GM20431 (cell line): ENCODE data around the gene ANTXR1.

ENCODE experiments used
- in situ Hi-C: fragments of 300-500 bp; cut with MseI, MboI; formaldehyde crosslinking; loops from one replicate; pipeline ENCODE4 v1.15.0; 2020; ENCODE audit warnings: low sequenced_read_pairs; ENCODE audit not compliant: unreplicated experiment

ANTXR1 gene

GRCh38 chr2:69030800-69031428 lies 17.9 kb downstream of the ANTXR1 start:
- in situ Hi-C loops: no loop called here

DNA sequence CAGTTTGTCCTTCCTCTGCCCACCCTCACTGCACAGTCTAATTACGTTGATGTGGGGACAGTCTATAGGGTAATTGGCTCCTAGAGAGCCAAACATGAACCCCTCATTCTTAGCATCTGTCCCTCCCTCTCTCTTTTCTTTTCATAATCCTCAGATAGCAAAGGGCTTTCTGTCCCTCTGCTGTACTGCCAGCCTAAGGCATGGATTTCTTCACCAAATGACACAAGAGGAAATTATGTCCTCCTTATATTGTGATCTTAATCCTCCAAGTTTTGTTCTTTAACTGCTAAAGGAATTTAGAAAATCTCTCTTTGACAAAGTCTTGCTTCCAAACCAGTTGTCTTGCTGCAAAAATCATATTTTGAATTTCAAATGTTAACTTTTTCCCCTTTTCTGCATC lies 18.5 kb downstream of the ANTXR1 start:
- in situ Hi-C loops: no loop called here

DNA sequence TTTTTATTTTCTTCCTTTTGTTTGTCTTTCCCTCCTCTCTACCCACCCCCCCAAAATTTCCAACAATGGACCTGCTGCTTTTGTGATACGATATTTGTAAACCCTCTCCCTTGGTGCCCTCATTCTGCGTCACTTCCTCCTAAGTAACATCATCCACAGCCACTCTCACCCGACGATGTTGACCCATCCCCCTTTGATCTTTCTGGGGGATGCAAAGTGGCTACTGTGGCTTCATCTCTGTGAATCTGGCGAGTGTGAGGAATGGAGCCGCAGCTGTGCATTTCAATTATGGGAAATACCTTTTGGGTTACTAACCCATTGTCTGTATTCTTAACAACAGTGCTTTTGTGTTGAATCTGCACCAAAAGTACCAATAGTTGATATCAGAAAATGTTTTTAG lies 19.4 kb downstream of the ANTXR1 start:
- in situ Hi-C loops: no loop called here

DNA sequence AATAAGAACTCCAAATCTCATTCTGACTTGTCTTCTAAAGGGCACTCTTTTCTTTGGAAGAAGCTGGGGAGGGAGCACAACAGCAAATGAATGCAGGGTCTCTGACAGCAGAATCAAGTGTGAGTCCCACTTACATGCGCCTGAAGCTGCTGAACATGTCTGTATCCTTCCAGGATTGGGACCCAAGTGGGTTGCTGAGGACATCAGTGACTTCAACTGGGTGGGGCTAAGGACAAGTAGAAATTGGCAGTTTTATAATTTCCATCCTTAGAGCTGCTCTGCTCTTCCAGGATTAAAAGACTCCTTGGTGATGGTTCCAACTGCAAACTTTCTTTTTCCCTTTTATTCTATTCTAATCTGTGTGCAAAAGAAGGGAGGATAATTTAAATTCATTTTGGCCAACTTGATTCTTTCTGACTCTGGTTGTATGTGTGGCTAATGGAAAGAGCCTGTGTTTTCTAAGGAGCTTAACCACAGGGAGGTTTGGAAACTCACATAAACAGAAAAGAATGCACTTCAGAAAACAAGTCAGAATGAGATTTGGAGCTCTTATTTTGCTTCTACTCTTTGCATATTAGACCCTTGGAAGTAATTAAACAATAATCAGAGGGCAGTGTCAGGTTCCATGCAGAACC lies 20.6 kb downstream of the ANTXR1 start:
- in situ Hi-C loops: no loop called here

GRCh38 chr2:69034122-69034521 lies 21.1 kb downstream of the ANTXR1 start:
- in situ Hi-C loops: no loop called here

DNA sequence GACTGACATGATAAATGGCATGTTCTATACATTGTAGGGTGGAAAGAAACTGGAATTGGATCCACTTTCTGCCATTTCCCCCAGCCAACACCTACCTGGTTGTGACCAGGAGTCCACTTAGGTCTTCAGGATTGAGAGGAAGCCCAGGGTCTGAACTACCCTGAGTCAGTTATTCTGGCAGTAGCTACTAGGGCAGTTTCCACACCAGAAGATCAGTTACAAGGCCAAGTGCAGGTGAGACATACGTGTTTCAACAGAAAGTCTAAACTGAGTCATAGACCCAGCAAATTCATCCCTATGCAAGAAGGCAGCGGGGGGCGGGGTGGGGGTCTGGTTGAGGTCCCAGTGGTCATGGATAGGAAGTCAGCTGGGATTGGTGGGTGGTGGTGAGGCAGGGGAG lies 21.9 kb downstream of the ANTXR1 start:
- in situ Hi-C loops: no loop called here

DNA sequence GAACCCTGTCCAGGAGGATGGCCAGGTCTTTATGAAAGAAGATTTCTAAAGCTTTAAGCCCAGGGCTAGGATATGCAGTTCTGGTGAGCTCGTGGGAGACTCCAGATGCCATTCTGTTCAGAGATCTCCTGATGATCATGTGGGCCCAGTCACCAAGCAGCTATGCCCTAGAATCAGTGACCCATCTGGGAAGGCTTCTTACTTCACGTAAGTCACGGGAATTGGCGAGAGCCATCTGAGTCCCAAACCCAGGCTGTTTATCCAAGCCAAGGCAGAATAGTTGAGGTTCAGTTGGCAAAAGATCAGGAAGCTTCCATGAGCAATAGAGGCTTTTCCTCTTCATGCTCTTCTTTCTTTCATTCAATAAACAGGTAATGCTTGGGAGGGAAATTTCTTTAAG lies 23.9 kb downstream of the ANTXR1 start:
- in situ Hi-C loops: no loop called here

DNA sequence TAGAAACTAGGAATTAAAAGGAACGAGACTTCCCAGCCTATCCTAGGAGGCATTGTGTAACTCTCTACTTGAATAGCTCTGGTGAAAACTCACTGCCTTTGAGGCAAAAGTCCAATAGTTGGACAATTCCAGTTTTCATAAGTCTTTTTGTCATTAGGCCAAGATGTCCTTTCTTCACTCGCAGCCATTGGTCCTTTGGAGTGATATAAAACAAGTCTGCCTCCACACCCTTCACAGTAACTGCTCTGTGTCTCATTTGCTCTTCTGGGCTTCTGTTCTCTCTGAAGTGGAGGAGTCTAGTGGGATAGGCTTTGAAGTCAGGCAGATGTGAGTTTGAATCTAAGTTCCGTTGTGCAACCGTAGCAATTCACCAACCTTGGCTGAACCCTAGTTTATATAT lies 28.2 kb downstream of the ANTXR1 start:
- in situ Hi-C loops: no loop called here

DNA sequence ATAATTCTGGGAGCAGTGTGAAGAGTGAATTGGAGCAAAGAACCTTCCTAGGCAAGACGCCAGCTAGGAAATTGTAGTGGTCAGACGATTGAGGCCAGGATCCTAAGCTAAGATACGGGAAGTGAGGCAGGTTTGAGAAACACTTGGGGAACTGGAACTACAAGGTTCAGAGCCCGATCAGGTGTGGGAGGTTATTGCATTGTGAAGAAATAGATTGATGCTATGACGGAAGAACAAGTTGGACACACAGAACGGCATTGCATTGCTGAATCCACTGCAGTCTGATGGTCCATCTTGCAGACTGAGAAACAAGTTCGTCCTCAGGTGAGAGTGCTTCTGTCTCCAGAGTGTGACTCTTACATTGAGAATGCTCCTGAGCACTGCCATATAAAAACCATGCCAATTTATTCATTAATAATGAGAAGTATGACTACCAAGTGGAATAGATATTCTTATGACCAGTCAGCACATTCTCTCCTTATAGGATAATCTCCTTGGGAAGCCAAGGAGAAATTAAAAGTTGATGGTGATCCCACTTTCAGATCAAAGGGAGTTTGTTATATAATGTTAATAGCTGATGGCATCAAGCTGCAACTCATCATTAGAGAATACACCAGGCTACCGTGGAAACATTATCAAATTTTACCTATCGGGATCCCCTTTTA lies 30.9 kb downstream of the ANTXR1 start:
- in situ Hi-C loops: no loop called here

DNA sequence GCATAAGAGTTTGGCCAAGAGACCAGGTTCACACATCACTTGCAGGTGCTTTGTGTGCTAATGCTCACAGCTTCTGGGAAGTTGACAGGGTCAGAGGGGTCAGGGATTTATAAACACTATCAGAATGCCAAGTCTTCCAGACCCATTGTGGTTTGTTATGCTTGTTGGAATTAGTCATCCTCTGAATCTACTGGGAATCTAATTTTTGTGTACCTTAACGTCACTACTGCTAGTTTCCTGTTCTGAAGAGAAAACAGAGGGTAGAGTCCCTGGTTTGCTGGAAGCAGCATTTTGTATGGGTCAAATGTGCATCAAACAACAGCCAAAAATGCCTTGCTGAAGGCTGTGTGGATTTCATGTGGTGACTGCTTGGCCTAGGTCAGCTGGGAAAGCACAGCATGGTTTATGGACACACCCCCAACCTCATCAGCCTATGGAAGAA lies 33.3 kb downstream of the ANTXR1 start:
- in situ Hi-C loops: no loop called here

DNA sequence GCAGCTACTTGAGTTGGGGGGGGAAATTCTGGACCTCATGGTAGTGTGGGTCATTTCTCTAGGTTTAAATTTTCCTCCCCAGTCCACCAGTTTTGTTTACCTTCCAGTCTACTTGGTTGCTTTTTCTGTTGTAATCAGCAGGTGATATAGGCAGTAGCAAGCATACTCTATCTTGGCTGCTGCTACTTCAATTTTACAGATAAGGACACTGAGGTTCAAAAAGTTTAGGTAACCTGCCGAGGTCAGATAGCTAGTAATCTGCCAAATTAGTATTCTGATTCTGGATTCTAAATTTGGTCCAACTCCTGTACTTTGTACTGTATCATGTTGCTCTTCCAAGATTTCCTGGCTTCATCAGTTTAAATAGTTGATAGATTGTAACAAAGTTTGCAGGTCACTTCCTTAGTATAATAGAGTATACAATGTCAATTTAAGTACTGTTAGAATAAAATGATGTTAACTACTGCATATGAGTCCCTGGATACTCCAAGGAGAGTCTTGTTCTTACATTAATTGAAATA lies 34.7 kb downstream of the ANTXR1 start:
- in situ Hi-C loops: no loop called here

DNA sequence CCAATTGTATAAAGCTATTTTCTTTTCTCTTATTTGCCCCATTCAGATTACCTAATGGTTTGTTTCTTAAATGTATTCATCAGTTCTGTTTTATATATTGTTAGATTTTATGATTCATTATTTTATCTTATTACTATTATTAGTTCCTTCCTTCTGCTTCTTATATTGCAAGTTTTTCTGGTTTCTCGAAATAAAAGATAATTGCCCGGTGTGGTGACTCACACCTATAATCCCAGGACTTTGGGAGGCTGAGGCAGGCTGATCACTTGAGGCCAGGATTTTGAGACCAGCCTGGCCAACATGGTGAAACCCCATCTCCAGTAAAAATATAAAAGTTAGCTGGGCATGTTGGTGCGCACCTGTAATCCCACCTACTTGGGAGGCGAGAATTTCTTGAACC lies 37.8 kb downstream of the ANTXR1 start:
- in situ Hi-C loops: no loop called here

DNA sequence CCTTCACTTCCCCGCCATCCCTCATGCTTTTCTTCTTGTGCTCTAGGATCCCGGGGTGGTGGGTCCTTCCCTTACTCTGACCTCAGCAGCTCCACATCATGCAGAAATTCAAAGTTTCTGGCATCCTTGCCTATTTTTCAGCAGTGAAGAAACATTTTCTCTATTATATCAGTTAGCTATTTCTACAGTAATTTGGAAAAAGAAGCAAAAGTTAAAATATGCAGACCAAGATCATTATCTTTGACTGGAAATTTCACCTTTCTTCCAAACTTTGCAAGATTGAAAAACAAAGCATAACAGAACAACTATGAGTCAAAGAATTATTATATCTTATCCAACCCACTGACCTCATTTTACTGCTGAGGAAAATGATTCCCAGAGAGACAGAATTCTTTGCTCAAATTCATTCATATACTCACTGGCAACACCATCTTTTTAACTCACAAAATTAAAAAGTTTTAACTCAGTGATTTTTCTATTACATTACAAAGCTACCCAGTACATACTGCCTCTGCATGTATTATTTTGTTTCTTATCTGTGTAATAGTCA lies 40.5 kb downstream of the ANTXR1 start:
- in situ Hi-C loops: no loop called here

GRCh38 chr2:69054431-69054830 lies 41.5 kb downstream of the ANTXR1 start:
- in situ Hi-C loops: no loop called here

DNA sequence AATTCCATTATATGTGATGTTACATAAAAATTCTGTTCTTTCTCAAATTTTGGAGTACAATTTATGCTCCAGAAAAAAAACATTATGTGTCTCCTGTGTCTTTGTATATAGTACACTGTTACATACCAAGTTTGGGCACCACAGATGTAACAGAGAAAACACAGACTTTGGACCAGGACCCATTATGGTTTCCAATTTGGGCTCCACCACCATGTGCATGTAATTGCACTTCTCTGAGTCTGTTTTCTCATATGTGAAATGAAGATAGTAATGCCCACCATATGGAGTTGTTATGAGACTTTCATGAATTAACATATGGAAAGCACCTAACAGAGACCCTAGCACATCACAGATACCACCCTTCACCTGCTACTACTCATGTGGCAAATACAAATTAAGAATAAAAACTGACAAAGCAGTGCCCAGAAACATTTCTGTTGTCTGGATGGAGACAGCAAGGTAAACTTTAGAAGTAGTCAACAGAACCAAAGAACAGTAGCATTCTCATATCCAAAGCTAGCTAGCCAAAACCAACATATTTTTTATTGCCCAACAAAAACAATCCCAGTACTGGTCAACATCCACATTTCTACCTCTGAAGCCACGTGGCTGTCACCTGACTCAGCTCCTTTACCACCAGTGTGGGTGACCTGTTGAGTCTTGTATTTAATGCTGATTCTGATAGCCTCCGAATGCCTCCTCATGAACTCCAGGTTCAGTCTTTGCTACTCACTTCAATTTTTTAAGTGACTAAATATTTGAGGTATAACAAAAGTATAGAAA lies 42.9 kb downstream of the ANTXR1 start:
- in situ Hi-C loops: no loop called here

GRCh38 chr2:69057660-69058059 lies 44.7 kb downstream of the ANTXR1 start:
- in situ Hi-C loops: no loop called here

- in situ Hi-C loops: no loop called here
Observed at GRCh38 chr2:69059731-69060290, 46.8 kb downstream of the ANTXR1 start.

GRCh38 chr2:69060938-69061501 lies 48.0 kb downstream of the ANTXR1 start:
- in situ Hi-C loops: no loop called here

DNA sequence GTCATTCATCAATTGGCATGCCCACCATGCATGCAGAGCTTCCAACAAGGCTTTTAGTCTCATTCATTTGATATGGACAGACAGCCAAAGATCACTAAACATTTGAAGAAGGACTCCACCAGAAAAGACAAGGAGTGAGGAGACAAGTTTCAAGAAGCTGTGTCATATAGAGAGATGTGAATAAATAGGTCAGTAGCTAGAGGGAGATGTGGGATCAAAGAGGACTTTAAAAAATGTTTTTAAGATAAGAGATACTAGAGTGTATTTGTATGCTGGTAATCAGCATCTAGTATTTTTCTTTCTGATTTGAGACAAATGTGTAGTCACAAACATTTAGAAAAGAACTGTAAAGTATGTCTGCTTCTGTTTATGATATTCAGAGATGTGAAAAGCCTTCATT lies 48.5 kb downstream of the ANTXR1 start:
- in situ Hi-C loops: no loop called here
